ENCODE results near the gene C1QBP. TPM values are rescaled to one million over a fixed set of nuclear protein-coding genes. Genes with fewer than 3 reads are reported as not detected.
"Not testable (repeated sequence)": the region's sequence is repeated elsewhere in the genome, so short reads cannot be mapped to it uniquely, and the experiment has no call there.

The C1QBP gene
- total RNA-seq, 1 donor from 2014 or later = 100 TPM

DNA sequence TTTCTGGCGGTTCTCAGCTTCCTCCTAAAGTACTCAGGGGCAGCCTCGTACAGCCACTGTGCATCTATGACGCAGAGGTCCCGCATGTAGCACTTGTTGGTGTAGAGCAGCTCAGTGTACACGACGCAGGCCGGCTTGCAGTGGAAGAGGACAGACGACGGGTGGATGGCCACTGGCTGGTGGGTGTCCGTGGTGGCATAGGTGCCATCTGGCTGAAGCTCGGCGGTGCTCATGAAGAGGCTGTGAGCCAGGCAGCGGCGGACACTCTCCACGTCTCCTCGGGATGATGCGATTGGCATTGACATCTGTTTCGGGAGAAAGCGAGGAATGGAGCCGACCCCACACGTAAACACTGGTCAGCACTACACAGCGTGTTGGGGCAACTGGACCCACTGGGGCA is 5.3 kb upstream of the C1QBP start:
- Mint-ChIP-seq H3K27ac (ENCODE audit: unreplicated experiment) (no peak overlapping the region), H3K4me1 (ENCODE audit: unreplicated experiment) (peaks cover 8% of the 10 kb centered on the region), H3K9me3 (ENCODE audit: unreplicated experiment) (no peaks in the 10 kb centered on the region), H3K27me3 (ENCODE audit: unreplicated experiment) (no peaks in the 10 kb centered on the region), H3K36me3 (ENCODE audit: low read depth, unreplicated experiment) (peaks cover 23% of the 10 kb centered on the region), H3K4me3 (ENCODE audit: unreplicated experiment) (peak overlapping the region; percentile 42)
- no peak for DNase-seq (ENCODE audit: low spot score)
- TF ChIP-seq, protein P1, sequence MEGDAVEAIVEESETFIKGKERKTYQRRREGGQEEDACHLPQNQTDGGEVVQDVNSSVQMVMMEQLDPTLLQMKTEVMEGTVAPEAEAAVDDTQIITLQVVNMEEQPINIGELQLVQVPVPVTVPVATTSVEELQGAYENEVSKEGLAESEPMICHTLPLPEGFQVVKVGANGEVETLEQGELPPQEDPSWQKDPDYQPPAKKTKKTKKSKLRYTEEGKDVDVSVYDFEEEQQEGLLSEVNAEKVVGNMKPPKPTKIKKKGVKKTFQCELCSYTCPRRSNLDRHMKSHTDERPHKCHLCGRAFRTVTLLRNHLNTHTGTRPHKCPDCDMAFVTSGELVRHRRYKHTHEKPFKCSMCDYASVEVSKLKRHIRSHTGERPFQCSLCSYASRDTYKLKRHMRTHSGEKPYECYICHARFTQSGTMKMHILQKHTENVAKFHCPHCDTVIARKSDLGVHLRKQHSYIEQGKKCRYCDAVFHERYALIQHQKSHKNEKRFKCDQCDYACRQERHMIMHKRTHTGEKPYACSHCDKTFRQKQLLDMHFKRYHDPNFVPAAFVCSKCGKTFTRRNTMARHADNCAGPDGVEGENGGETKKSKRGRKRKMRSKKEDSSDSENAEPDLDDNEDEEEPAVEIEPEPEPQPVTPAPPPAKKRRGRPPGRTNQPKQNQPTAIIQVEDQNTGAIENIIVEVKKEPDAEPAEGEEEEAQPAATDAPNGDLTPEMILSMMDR (IDR thresholded peaks at IDR 0.05; ENCODE audit: unreplicated experiment) = no peak

DNA sequence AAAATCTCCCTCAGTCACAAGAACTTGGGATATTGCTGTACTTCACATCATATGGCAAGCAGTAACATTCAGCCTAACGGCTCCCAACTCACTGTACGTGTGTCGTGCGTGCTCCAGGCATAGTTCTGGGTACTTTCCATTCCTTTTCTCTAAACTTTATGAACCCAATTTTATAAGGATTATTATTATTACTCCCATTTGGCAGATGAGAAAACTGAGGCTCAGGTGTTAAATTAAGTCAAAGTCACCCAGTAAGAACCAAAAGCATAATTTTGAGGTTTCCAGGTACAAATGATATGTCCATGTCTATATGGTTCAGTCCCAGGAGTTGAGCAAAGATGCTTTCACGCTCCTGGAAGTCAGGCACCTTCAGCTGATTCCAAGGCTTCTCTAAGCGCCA is 4.8 kb upstream of the C1QBP start:
- no peaks in the 10 kb centered on the region for H3K27me3 Mint-ChIP-seq (ENCODE audit: unreplicated experiment)
- peaks cover 8% of the 10 kb centered on the region for H3K4me1 Mint-ChIP-seq (ENCODE audit: unreplicated experiment)
- H3K36me3 Mint-ChIP-seq (ENCODE audit: low read depth, unreplicated experiment) = peaks cover 23% of the 10 kb centered on the region
- H3K4me3 Mint-ChIP-seq (ENCODE audit: unreplicated experiment) = no peak overlapping the region
- TF ChIP-seq, protein P1 (IDR thresholded peaks at IDR 0.05; ENCODE audit: unreplicated experiment) = no peak
- no peak overlapping the region for H3K27ac Mint-ChIP-seq (ENCODE audit: unreplicated experiment)
- no peaks in the 10 kb centered on the region for H3K9me3 Mint-ChIP-seq (ENCODE audit: unreplicated experiment)
- no peak for DNase-seq (ENCODE audit: low spot score)

DNA sequence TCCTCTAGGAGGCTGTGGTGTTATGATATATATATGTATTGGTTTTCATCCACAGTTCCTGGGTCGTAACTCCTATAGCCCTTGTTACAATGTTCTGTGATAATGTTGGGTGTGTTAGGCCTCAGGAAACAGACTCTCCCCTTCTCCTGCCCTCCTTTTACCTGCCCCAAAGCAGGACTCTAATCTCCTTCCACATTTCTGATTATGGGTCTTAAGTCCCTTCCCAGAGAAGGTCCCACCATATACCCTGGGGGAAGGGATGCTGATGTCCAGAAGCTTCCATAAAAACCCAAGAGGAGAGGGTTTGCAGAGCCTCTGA is 450 bp upstream of the C1QBP start:
- Mint-ChIP-seq H3K9me3 (ENCODE audit: unreplicated experiment) (no peaks in the 10 kb centered on the region), H3K27ac (ENCODE audit: unreplicated experiment) (peak overlapping the region; percentile 70), H3K4me3 (ENCODE audit: unreplicated experiment) (peak overlapping the region; percentile 89), H3K27me3 (ENCODE audit: unreplicated experiment) (no peaks in the 10 kb centered on the region), H3K36me3 (ENCODE audit: low read depth, unreplicated experiment) (peaks cover 15% of the 10 kb centered on the region), H3K4me1 (ENCODE audit: unreplicated experiment) (peaks cover 16% of the 10 kb centered on the region)
- TF ChIP-seq, protein P1 (IDR thresholded peaks at IDR 0.05; ENCODE audit: unreplicated experiment) = no peak
- DNase-seq (ENCODE audit: low spot score) = no peak

DNA sequence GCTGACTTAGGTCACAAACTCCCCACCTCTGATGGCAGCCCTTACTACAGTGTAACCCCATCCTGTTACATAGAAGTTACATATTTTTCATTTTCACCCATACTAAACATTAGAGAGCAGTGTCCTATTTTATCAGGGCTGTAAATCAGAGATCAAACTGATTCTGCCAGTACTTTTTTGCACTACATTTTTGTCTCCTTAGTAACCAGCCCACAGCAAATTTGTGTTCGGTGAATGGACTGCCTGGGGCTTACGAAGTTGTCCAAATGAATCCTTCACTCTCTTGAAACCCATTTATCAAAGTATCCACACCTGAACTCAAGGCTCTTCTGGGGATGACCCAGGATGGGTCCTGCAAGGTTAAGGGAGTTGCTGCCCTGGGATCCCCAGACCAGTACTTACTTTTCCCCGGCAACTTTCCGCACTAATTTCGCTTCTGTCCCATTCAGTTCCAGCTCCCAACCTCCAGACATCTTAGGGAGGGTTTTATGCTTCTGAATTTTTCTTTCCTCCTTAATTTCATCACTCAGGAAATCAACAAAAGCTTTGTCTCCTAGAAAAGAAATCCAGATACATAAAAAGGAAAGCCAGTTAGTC is 1.1 kb downstream of the C1QBP start:
- Mint-ChIP-seq H3K36me3 (ENCODE audit: low read depth, unreplicated experiment) (peaks cover 20% of the 10 kb centered on the region), H3K9me3 (ENCODE audit: unreplicated experiment) (no peaks in the 10 kb centered on the region)

DNA sequence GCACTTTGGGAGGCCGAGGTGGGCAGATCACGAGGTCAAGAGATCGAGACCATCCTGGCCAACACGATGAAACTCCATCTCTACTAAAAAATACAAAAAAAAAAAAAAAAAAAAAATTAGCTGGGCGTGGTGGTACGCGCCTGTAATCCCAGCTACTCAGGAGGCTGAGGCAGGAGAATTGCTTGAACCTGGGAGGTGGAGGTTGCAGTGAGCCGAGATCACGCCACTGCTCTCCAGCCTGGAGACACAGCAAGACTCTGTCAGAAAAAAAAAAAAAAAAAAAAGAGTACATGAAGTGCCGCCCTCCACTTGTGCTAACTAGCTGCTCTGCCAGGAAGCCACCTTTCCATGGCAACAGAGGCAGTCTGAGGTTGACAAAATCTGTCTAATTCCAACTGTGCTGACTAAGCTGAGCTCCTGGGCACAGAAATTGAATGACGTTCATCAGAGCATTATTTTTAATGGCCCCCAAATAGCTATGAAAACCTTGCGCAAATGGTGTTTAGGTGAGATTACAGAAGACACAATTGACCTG is 3.1 kb downstream of the C1QBP start:
- not testable (repeated sequence) for DNase-seq (ENCODE audit: low spot score); H3K27me3 Mint-ChIP-seq (ENCODE audit: unreplicated experiment); H3K9me3 Mint-ChIP-seq (ENCODE audit: unreplicated experiment)
- H3K27ac Mint-ChIP-seq (ENCODE audit: unreplicated experiment) = peak overlapping the region; percentile 64
- peak overlapping the region; percentile 25 for H3K4me3 Mint-ChIP-seq (ENCODE audit: unreplicated experiment)
- peaks cover 16% of the 10 kb centered on the region for H3K4me1 Mint-ChIP-seq (ENCODE audit: unreplicated experiment)
- H3K36me3 Mint-ChIP-seq (ENCODE audit: low read depth, unreplicated experiment) = peaks cover 36% of the 10 kb centered on the region

More for the DNA sequence above, 1.1 kb downstream of the C1QBP start:
- no peak for DNase-seq (ENCODE audit: low spot score)
- Mint-ChIP-seq H3K4me3 (ENCODE audit: unreplicated experiment) (peak overlapping the region; percentile 85), H3K4me1 (ENCODE audit: unreplicated experiment) (peaks cover 16% of the 10 kb centered on the region), H3K27ac (ENCODE audit: unreplicated experiment) (peak overlapping the region; percentile 42), H3K27me3 (ENCODE audit: unreplicated experiment) (no peaks in the 10 kb centered on the region)
- TF ChIP-seq, protein P1 (IDR thresholded peaks at IDR 0.05; ENCODE audit: unreplicated experiment) = no peak

All from endothelial cell (in vitro differentiated cells).